RWPE1 (cell line): ENCODE measurements around the gene PRKAG3.
A peak's percentile ranks its signal among the peaks of the same experiment; 100 is the strongest.

Experiments used
- CTCF ChIA-PET: fragments of 350-600 bp; sonication (Branson Sonifier 250); formaldehyde crosslinking; extraction: SDS; loops from one replicate; lab custom pipeline; 2021; lab: Yijun Ruan, JAX
- POLR2A ChIA-PET: fragments of 400-600 bp; formaldehyde crosslinking; extraction: SDS; loops from one replicate; lab custom pipeline; 2020; ENCODE audit warnings: antibody characterized with exemption; ENCODE audit not compliant: low non-redundant PET; lab: Yijun Ruan, JAX
- DNase-seq: peaks from one replicate; pipeline ENCODE4 v3.0.0; 2012; ENCODE audit warnings: low spot score
- H3K27ac ChIP-seq: fragments of 450-650 bp; 2 replicates; pipeline ENCODE4 v1.5.1; 2017
- TF ChIP-seq, protein P1 (sequence below): fragments of 450-650 bp; conservative IDR thresholded peaks from 2 replicates; pipeline ENCODE4 v1.5.1; 2017; ENCODE audit warnings: low read depth, mild to moderate bottlenecking

PRKAG3 gene

DNA sequence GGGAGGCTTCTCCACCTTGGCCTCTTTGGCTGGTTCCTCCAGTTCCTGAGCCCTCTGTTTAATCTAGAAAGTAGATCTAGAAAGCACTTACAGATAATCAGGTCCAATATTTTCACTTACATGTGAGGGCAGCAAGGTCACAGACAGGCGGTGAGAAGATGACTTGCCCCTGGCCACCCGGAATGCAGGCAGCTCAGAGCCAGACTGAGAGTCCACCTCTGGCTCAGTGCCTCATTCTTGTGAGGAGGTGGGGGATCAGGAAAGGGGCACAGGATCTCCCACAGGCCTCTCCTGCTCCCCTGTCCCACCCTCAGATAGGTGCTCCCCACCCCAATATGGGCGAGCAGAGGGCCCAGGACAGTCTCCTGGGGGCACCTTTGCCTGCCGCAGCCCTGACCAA lies 33.8 kb upstream of the PRKAG3 start:
- ChIA-PET POLR2A (no interaction called here), CTCF (interaction anchor here (0.6 to 1.8 kb wide), 2 partner anchors 11 to 189 kb away, joined by 3 to 9 read pairs; no protein-coding TSS in a partner anchor)
- no peak for DNase-seq
- TF ChIP-seq, protein P1, sequence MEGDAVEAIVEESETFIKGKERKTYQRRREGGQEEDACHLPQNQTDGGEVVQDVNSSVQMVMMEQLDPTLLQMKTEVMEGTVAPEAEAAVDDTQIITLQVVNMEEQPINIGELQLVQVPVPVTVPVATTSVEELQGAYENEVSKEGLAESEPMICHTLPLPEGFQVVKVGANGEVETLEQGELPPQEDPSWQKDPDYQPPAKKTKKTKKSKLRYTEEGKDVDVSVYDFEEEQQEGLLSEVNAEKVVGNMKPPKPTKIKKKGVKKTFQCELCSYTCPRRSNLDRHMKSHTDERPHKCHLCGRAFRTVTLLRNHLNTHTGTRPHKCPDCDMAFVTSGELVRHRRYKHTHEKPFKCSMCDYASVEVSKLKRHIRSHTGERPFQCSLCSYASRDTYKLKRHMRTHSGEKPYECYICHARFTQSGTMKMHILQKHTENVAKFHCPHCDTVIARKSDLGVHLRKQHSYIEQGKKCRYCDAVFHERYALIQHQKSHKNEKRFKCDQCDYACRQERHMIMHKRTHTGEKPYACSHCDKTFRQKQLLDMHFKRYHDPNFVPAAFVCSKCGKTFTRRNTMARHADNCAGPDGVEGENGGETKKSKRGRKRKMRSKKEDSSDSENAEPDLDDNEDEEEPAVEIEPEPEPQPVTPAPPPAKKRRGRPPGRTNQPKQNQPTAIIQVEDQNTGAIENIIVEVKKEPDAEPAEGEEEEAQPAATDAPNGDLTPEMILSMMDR, result no peak
- H3K27ac ChIP-seq, result no peak overlapping the region

DNA sequence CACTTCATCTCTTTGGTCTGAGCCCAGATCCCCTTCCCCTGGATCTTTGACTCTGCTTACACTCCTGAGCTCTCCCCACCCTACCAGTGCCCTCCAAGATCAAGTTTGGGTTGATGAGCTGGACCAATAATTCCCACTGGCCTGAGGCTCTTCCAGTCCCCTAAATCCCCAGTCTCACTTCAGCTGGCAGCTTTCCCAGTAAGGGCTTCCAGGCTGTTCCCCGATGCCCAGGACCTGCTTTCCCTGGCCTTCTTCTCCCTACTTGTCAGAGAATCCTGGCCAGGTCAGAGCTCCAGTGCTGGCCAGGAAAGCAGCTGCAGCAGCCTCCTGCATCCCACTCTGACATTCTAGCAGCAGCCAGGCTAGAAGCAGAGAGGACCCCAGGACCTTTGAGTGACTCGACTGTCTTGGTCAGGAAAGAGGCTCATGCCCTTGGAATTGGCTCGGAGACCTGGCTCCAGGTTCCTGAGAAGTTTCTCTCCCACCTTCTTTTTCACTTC lies 31.5 kb upstream of the PRKAG3 start:
- H3K27ac ChIP-seq, result no peak overlapping the region
- POLR2A ChIA-PET, result no interaction called here
- CTCF ChIA-PET, result interaction anchor here (1.8 to 2.2 kb wide), 2 partner anchors 13 to 35 kb away, joined by 7 to 10 read pairs; no protein-coding TSS in a partner anchor
- TF ChIP-seq, protein P1, result no peak
- no peak for DNase-seq

DNA sequence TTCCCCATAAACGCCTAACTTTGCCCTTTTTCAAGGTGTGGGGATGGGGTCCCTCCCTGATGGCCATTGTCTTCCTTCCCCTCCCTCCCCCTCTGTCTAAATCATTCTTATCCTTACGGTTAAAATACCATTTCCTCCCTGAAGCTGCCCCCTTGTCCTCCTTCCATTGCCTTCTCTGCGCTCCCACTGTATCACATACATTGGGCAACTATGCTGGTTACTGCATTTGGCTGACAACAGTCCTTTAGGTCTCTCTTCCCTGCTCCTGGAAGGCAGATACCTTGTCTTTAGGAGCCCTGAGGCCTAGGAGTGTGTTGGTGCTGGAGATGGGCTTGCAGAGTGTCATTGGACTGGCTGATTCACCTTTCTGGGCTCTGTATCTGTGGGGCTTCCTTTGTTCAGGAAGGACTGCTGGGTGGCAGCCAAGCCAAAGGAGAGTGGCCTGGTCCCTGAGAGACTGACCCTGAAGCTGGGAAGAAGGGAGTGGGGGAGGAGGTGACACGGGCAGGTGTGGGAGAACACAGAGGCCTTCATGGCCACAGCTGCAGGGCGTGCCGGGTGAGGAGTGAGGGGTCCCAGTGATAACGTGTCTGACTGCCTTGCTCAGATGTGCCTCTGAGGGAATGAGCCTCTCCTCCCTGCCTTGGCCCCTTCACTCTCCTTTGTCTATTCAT lies 30.2 kb upstream of the PRKAG3 start:
- TF ChIP-seq, protein P1, result no peak
- POLR2A ChIA-PET, result no interaction called here
- no peak overlapping the region for H3K27ac ChIP-seq
- DNase-seq, result no peak
- CTCF ChIA-PET, result interaction anchor here (0.8 to 1.0 kb wide), 2 partner anchors 140 to 154 kb away, joined by 3 read pairs; no protein-coding TSS in a partner anchor

DNA sequence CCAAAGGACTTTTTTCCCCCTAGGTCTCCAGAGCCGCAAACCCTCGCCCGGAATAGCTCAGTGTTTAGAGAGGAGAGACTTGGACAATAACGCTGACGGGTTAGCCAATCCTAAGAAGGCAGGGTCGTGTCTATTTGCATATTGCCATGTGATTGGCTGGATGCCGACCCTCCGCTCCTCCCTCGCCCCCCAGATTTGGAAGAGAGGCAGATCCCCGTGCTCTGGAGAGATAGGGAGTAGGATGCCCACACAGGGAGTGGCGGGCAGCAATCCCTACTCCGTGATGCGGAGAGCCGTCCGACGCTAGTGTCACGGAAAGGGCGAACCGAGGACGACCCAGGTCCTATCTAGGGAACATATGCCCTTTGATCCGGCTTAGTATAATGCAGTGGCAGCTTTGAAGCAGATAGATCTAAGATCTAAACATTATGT lies 29.4 kb upstream of the PRKAG3 start:
- ChIA-PET CTCF (interaction anchor here (0.5 to 1.2 kb wide), 5 partner anchors 9 to 155 kb away, joined by 3 read pairs; no protein-coding TSS in a partner anchor), POLR2A (no interaction called here)
- H3K27ac ChIP-seq, result no peak overlapping the region
- TF ChIP-seq, protein P1, result no peak
- peak; percentile 33 for DNase-seq

DNA sequence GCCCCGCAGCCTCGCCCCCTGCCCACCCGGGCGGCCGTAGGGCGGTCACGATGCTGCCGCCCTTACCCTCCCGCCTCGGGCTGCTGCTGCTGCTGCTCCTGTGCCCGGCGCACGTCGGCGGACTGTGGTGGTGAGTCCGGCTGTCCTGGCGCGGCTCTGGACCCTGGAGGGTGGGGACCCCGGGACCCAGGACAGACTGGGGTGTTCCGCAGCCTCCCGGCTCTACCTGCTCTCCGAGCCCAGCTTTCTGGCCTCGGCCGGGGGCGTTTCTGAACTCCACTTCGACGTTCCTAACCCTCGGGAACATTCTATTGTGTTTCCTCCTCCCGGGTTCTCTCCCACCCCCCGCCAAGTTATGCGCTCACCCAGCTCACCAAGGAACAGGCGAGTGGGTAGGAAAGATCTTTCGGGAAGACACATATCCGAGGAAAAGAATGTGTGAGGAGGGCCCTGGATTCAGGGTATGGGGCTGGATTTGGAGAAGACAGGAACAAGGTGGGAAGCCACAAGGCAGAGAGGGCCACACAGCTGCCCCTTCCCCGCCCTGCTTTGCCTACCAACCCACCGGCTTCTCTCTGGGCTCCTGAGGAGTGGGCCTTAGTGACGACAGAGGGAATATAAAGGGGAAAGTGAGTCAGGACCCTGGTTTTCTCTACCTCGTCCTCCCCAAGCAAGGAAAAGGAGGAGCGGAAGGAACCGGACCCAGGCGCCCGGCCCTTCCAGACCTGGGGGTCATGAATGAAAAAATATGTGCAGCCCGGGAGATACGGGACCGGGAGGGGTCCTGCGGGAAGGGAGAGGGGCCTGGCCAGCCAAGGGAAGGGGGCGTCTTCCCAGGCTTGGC lies 28.6 kb upstream of the PRKAG3 start:
- H3K27ac ChIP-seq, result no peak overlapping the region
- DNase-seq, result no peak
- CTCF ChIA-PET, result interaction anchor here (0.5 to 1.7 kb wide), 4 partner anchors 10 to 16 kb away, joined by 3 to 8 read pairs (median 3); no protein-coding TSS in a partner anchor
- TF ChIP-seq, protein P1, result no peak
- POLR2A ChIA-PET, result no interaction called here

DNA sequence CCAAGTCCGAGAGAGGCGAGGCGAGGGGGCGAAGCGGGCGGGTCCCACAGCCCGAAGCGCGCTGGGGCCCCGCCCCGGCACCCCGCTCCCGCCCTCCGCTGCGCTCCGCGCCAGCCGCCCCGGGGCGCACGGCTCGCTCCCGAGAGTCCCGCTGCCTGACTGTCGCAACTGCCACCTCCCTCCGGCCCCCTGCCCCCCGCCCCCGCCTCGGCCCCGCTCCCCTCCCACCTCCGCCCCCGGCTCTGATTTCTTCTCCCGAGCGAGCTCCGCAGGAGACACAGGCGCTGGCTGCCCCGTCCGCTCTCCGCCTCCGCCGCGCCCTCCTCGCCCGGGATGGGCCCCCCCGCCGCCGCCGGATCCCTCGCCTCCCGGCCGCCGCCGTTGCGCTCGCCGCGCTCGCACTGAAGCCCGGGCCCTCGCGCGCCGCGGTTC lies 28.0 kb upstream of the PRKAG3 start, which contains the start of gene WNT6:
Gene WNT6 (plus strand): TSS at position 250 of the 432 bp plus-strand sequence. CDS start 233 bp downstream, outside the sequence.
- no peak for DNase-seq
- POLR2A ChIA-PET, result no interaction called here
- CTCF ChIA-PET, result interaction anchor here (1.7 to 2.6 kb wide), 2 partner anchors 12 to 17 kb away, joined by 8 to 9 read pairs; no protein-coding TSS in a partner anchor
- no peak within 1 kb of the TSS for H3K27ac ChIP-seq
- TF ChIP-seq, protein P1, result no peak
